IMR-90 (cell line): ENCODE data around the gene CITED2. TPM values are rescaled to one million over a fixed set of nuclear protein-coding genes. Genes with fewer than 3 reads are reported as not detected.

ENCODE experiments used
- ATAC-seq: fragments of 200-7000 bp; cut with Tn5 transposase; 2 replicates; pipeline ENCODE4 v1.9.1; 2020; ENCODE audit warnings: low read depth, mild to moderate bottlenecking, moderate library complexity
- BruUV-seq: library from RNA; stranded (reverse); fragments of 400-500 nt; replicated peaks from 2 replicates; lab custom pipeline; 2021; lab: Mats Ljungman, UMichigan
- CTCF ChIA-PET: fragments of 300-600 bp; formaldehyde crosslinking; extraction: SDS; loops from one replicate; lab custom pipeline; 2021; ENCODE audit warnings: antibody characterized with exemption; lab: Yijun Ruan, JAX
- POLR2A ChIA-PET: fragments of 300-600 bp; sonication (Branson Sonifier 250); formaldehyde crosslinking; loops from one replicate; lab custom pipeline; 2022; ENCODE audit warnings: antibody characterized with exemption; ENCODE audit not compliant: unreplicated experiment; lab: Charles Lee
- DNase-seq: peaks from one replicate; pipeline ENCODE4 v3.0.0; 2013
- H2AFZ ChIP-seq: replicated peaks from 2 replicates; pipeline ENCODE3; 2013; ENCODE audit warnings: low read length, mild to moderate bottlenecking; ENCODE audit not compliant: poor library complexity
- H2AK5ac ChIP-seq: 2 replicates; pipeline ENCODE4 v1.6.1; 2013; ENCODE audit warnings: low read depth, low read length, inconsistent platforms
- H2AK9ac ChIP-seq: replicated peaks from 2 replicates; pipeline ENCODE3; 2013; ENCODE audit warnings: mild to moderate bottlenecking, low read depth, low read length, moderate library complexity; ENCODE audit not compliant: poor library complexity
- H2BK120ac ChIP-seq: 2 replicates; pipeline ENCODE4 v1.6.1; 2013; ENCODE audit warnings: low read depth, low read length, inconsistent platforms
- H2BK15ac ChIP-seq: 3 replicates; pipeline ENCODE4 v1.6.1; 2013; ENCODE audit warnings: low read depth, low read length, inconsistent platforms
- H2BK20ac ChIP-seq: 2 replicates; pipeline ENCODE4 v1.6.1; 2013; ENCODE audit warnings: low read depth, mild to moderate bottlenecking, inconsistent platforms, low read length, moderate library complexity
- H2BK5ac ChIP-seq: 2 replicates; pipeline ENCODE4 v1.6.1; 2013; ENCODE audit warnings: mild to moderate bottlenecking, low read depth, low read length, inconsistent platforms; ENCODE audit not compliant: poor library complexity, severe bottlenecking
- H3K14ac ChIP-seq: replicated peaks from 2 replicates; pipeline ENCODE4 v1.6.1; 2013; ENCODE audit warnings: low read depth, low read length, inconsistent platforms
- H3K18ac ChIP-seq: 2 replicates; pipeline ENCODE4 v1.6.1; 2013; ENCODE audit warnings: low read depth, low read length, control low read depth
- H3K23ac ChIP-seq: 2 replicates; pipeline ENCODE4 v1.6.1; 2013; ENCODE audit warnings: low read depth, low read length, inconsistent platforms
- H3K27ac ChIP-seq: 2 replicates; pipeline ENCODE4 v1.5.1; 2013; ENCODE audit warnings: mild to moderate bottlenecking, control low read depth, low read length; ENCODE audit not compliant: insufficient read depth
- H3K27me3 ChIP-seq: 2 replicates; pipeline ENCODE4 v1.6.1; 2013; ENCODE audit warnings: low read length; ENCODE audit not compliant: control insufficient read depth, insufficient read depth
- H3K36me3 ChIP-seq: 2 replicates; pipeline ENCODE4 v1.6.1; 2013; ENCODE audit warnings: low read length, mixed read lengths; ENCODE audit not compliant: control insufficient read depth, insufficient read depth
- H3K4ac ChIP-seq: 2 replicates; pipeline ENCODE4 v1.6.1; 2013; ENCODE audit warnings: low read depth, low read length, inconsistent platforms
- H3K4me1 ChIP-seq: 2 replicates; pipeline ENCODE4 v1.6.1; 2013; ENCODE audit warnings: low read length, mixed read lengths; ENCODE audit not compliant: control insufficient read depth, insufficient read depth
- H3K4me2 ChIP-seq: 2 replicates; pipeline ENCODE4 v1.6.1; 2013; ENCODE audit warnings: low read depth, mild to moderate bottlenecking, control low read depth, low read length, moderate library complexity
- H3K4me3 ChIP-seq: 2 replicates; pipeline ENCODE4 v1.5.1; 2013; ENCODE audit warnings: low read depth, mild to moderate bottlenecking, control low read depth, low read length, moderate library complexity; ENCODE audit not compliant: insufficient read depth
- H3K56ac ChIP-seq: 2 replicates; pipeline ENCODE4 v1.6.1; 2013; ENCODE audit warnings: low read length, inconsistent platforms; ENCODE audit not compliant: insufficient read depth; ENCODE audit errors: extremely low read depth
- H3K79me1 ChIP-seq, 2 experiments: 2 replicates each; pipeline ENCODE4 v1.6.1; 2013; ENCODE audit warnings: low read length in 2 of 2, inconsistent platforms in 1 of 2, low read depth in 1 of 2
- H3K9ac ChIP-seq: 2 replicates; pipeline ENCODE4 v1.6.1; 2013; ENCODE audit warnings: low read depth, low read length, control low read depth
- H3K9me1 ChIP-seq: 2 replicates; pipeline ENCODE4 v1.6.1; 2013; ENCODE audit warnings: low read length, inconsistent platforms; ENCODE audit not compliant: insufficient read depth
- H3K9me3 ChIP-seq: 2 replicates; pipeline ENCODE4 v1.6.1; 2013; ENCODE audit warnings: low read length; ENCODE audit not compliant: control insufficient read depth, insufficient read depth
- H4K20me1 ChIP-seq: 2 replicates; pipeline ENCODE4 v1.6.1; 2013; ENCODE audit warnings: low read length, inconsistent platforms; ENCODE audit not compliant: insufficient read depth
- H4K5ac ChIP-seq: 2 replicates; pipeline ENCODE4 v1.6.1; 2013; ENCODE audit warnings: mild to moderate bottlenecking, low read depth, low read length, control low read depth
- H4K8ac ChIP-seq, 2 experiments: 2 replicates each; pipeline ENCODE4 v1.6.1; 2013; ENCODE audit warnings: low read depth in 2 of 2, low read length in 2 of 2, control low read depth in 1 of 2, inconsistent platforms in 1 of 2
- H4K91ac ChIP-seq: 2 replicates; pipeline ENCODE4 v1.6.1; 2013; ENCODE audit warnings: low read depth, low read length, inconsistent platforms; ENCODE audit not compliant: insufficient read depth
- BHLHE40 ChIP-seq: fragments of 150-350 bp; IDR thresholded peaks from 2 replicates; pipeline ENCODE4 v1.6.1; 2016; ENCODE audit warnings: mild to moderate bottlenecking, low read depth, low read length
- CEBPB ChIP-seq: IDR thresholded peaks from 2 replicates; pipeline ENCODE4 v1.6.1; 2012; ENCODE audit warnings: low read depth, low read length, improper control_type of control experiment
- CHD1 ChIP-seq: IDR thresholded peaks from 2 replicates; pipeline ENCODE4 v1.6.1; 2012; ENCODE audit warnings: low read depth, low read length, improper control_type of control experiment
- ELK1 ChIP-seq: fragments of 150-350 bp; IDR thresholded peaks from 2 replicates; pipeline ENCODE4 v1.6.1; 2016; ENCODE audit warnings: low read depth, mild to moderate bottlenecking, low read length, moderate library complexity, borderline replicate concordance
- FOS ChIP-seq: fragments of 150-350 bp; IDR thresholded peaks from 2 replicates; pipeline ENCODE4 v1.6.1; 2016; ENCODE audit warnings: low read depth, low read length
- MAFK ChIP-seq: IDR thresholded peaks from 2 replicates; pipeline ENCODE4 v1.6.1; 2012; ENCODE audit warnings: low read depth, low read length, improper control_type of control experiment
- MAZ ChIP-seq: IDR thresholded peaks from 2 replicates; pipeline ENCODE4 v1.6.1; 2012; ENCODE audit warnings: low read depth, mild to moderate bottlenecking, low read length, improper control_type of control experiment, moderate library complexity, borderline replicate concordance
- MXI1 ChIP-seq: IDR thresholded peaks from 2 replicates; pipeline ENCODE4 v1.6.1; 2012; ENCODE audit warnings: low read depth, mild to moderate bottlenecking, low read length, moderate library complexity, borderline replicate concordance
- NFE2L2 ChIP-seq: fragments of 150-350 bp; IDR thresholded peaks from 2 replicates; pipeline ENCODE4 v1.6.1; 2016; ENCODE audit warnings: low read depth, mild to moderate bottlenecking, low read length
- POLR2A ChIP-seq: IDR thresholded peaks from 2 replicates; pipeline ENCODE4 v1.6.1; 2012; ENCODE audit warnings: mild to moderate bottlenecking, low read depth, low read length
- RAD21 ChIP-seq: IDR thresholded peaks from 2 replicates; pipeline ENCODE4 v1.6.1; 2012; ENCODE audit warnings: low read length, improper control_type of control experiment
- RCOR1 ChIP-seq: IDR thresholded peaks from 2 replicates; pipeline ENCODE4 v1.6.1; 2012; ENCODE audit warnings: mild to moderate bottlenecking, low read length, improper control_type of control experiment; ENCODE audit not compliant: insufficient replicate concordance
- RFX5 ChIP-seq: IDR thresholded peaks from 2 replicates; pipeline ENCODE4 v1.8.0; 2012; ENCODE audit warnings: low read depth, mild to moderate bottlenecking, low read length, moderate library complexity
- SMC3 ChIP-seq: fragments of 150-350 bp; IDR thresholded peaks from 2 replicates; pipeline ENCODE4 v1.6.1; 2016; ENCODE audit warnings: low read depth, mild to moderate bottlenecking, antibody characterized with exemption, low read length, moderate library complexity
- dilution Hi-C: fragments of 300-500 bp; cut with HindIII; formaldehyde crosslinking; loops from one replicate; pipeline ENCODE4 v1.14.3; 2018; ENCODE audit warnings: low sequenced_read_pairs; ENCODE audit not compliant: unreplicated experiment
- in situ Hi-C: fragments of 300-500 bp; cut with MboI; formaldehyde crosslinking; loops from 3 replicates; pipeline ENCODE4 v1.14.3; 2019; ENCODE audit warnings: low sequenced_read_pairs, inconsistent platforms, mixed read lengths
- intact Hi-C: fragments of 100-400 bp; cut with micrococcal nuclease; formaldehyde crosslinking; loops from 2 replicates; pipeline ENCODE4 v1.10.0; 2022
- polyA plus RNA-seq, 3 experiments: library from polyadenylated mRNA; depleted of rRNA; stranded (reverse); fragments of >200 nt; gene quantifications; 2 replicates each; pipeline ENCODE4 v1.2.3, GENCODE V29; 2012; ENCODE audit warnings: low replicate concordance in 1 of 3
- total RNA-seq: library from RNA; depleted of rRNA; stranded (reverse); fragments of >200 nt; gene quantifications from 2 replicates; pipeline ENCODE4 v1.2.3, GENCODE V29; 2012
- TF ChIP-seq, protein P1 (sequence below): fragments of 150-350 bp; IDR thresholded peaks from 2 replicates; pipeline ENCODE4 v1.6.1; 2017; ENCODE audit warnings: mild to moderate bottlenecking, antibody characterized with exemption, low read length, low read depth
- TF ChIP-seq, protein P2 (sequence below): conservative IDR thresholded peaks from 2 replicates; pipeline ENCODE4 v1.5.1; 2012; ENCODE audit warnings: mild to moderate bottlenecking, low read depth, low read length, improper control_type of control experiment

CITED2 gene
- total and polyA plus RNA-seq, 2 of the 4 experiments (the other 2 are of a cell fraction) = 163 to 483 TPM

DNA sequence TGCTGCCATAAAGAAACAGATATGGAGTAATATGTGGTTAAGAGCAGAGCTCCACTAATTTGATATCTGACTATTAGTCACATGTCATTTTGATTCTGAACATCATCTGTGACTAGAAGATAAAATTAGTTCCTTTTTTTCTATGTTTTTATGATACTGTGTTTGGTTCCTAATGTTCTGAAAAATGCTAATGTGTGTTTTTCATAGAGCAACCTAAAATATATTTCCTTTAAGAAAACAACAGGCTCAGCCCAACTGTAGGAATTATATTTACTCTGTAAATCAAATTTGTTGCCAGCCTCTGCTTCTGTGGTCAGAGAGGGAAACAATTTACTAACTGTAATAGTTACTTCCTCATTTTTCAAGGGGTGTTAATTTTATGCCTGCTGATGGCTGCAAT, 49.3 kb downstream of the CITED2 start:
- no peak overlapping the region for H3K4me3 ChIP-seq
- ChIA-PET POLR2A (no interaction called here), CTCF (no interaction called here)
- in situ Hi-C loops = no loop called here
- H3K4me2 ChIP-seq = no peak overlapping the region
- no peak overlapping the region for H2BK20ac ChIP-seq
- no peaks in the 10 kb centered on the region for H3K9me1 ChIP-seq
- no peak for DNase-seq
- H2BK5ac ChIP-seq = no peak overlapping the region
- no peak for ATAC-seq
- H3K79me1 ChIP-seq = no peaks in the 10 kb centered on the region
- H4K20me1 ChIP-seq = no peaks in the 10 kb centered on the region
- no peak overlapping the region for H4K91ac ChIP-seq
- no peak overlapping the region for H2AK5ac ChIP-seq
- no peak overlapping the region for H3K18ac ChIP-seq
- H3K9me3 ChIP-seq = no peaks in the 10 kb centered on the region
- H3K36me3 ChIP-seq = no peaks in the 10 kb centered on the region
- no peak overlapping the region for H2BK15ac ChIP-seq
- H3K14ac ChIP-seq = no peak overlapping the region
- no peak overlapping the region for H3K4ac ChIP-seq
- H2AFZ ChIP-seq = no peak overlapping the region
- H3K27ac ChIP-seq = no peak overlapping the region
- no TSS peak for BruUV-seq
- no peak overlapping the region for H2BK120ac ChIP-seq
- no peak overlapping the region for H2AK9ac ChIP-seq
- no peaks in the 10 kb centered on the region for H3K27me3 ChIP-seq
- H4K5ac ChIP-seq = no peak overlapping the region
- dilution Hi-C loops = no loop called here
- H3K56ac ChIP-seq = no peak overlapping the region
- no peak overlapping the region for H3K23ac ChIP-seq
- H3K4me1 ChIP-seq = peaks cover 3% of the 10 kb centered on the region; the same call in 1 of the 2 replicates
- no peak overlapping the region for H3K9ac ChIP-seq
- TF ChIP-seq CHD1 (no peak), BHLHE40 (no peak), MXI1 (no peak), RAD21 (no peak), FOS (no peak), MAZ (no peak), NFE2L2 (no peak), MAFK (no peak), RFX5 (no peak), RCOR1 (no peak), POLR2A (no peak), ELK1 (no peak), CEBPB (no peak), SMC3 (no peak)
- TF ChIP-seq, protein P1, sequence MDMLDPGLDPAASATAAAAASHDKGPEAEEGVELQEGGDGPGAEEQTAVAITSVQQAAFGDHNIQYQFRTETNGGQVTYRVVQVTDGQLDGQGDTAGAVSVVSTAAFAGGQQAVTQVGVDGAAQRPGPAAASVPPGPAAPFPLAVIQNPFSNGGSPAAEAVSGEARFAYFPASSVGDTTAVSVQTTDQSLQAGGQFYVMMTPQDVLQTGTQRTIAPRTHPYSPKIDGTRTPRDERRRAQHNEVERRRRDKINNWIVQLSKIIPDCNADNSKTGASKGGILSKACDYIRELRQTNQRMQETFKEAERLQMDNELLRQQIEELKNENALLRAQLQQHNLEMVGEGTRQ = no peak
- TF ChIP-seq, protein P2, sequence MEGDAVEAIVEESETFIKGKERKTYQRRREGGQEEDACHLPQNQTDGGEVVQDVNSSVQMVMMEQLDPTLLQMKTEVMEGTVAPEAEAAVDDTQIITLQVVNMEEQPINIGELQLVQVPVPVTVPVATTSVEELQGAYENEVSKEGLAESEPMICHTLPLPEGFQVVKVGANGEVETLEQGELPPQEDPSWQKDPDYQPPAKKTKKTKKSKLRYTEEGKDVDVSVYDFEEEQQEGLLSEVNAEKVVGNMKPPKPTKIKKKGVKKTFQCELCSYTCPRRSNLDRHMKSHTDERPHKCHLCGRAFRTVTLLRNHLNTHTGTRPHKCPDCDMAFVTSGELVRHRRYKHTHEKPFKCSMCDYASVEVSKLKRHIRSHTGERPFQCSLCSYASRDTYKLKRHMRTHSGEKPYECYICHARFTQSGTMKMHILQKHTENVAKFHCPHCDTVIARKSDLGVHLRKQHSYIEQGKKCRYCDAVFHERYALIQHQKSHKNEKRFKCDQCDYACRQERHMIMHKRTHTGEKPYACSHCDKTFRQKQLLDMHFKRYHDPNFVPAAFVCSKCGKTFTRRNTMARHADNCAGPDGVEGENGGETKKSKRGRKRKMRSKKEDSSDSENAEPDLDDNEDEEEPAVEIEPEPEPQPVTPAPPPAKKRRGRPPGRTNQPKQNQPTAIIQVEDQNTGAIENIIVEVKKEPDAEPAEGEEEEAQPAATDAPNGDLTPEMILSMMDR = no peak
- H4K8ac ChIP-seq = no peak overlapping the region
- intact Hi-C loops = no loop called here
